H1 (cell line): ENCODE data around the gene SPOCK1. TPM values are rescaled to one million over a fixed set of nuclear protein-coding genes. Genes with fewer than 3 reads are reported as not detected.

Source experiments
- CTCF ChIA-PET: fragments of 300-600 bp; sonication (Branson Sonifier 250); formaldehyde crosslinking; loops from one replicate; lab custom pipeline; 2021; ENCODE audit not compliant: partially characterized antibody; lab: Charles Lee
- POLR2A ChIA-PET: fragments of 300-600 bp; sonication (Branson Sonifier 250); formaldehyde crosslinking; loops from one replicate; lab custom pipeline; 2021; ENCODE audit warnings: inconsistent platforms; ENCODE audit not compliant: partially characterized antibody; lab: Charles Lee
- DNase-seq, 2 experiments: peaks; one replicate each; pipeline versions ENCODE4 v3.0.0 to v3.0.0-alpha.2; 2010 to 2022; ENCODE audit warnings: low spot score in 2 of 2, low read depth in 1 of 2, mixed read lengths in 1 of 2
- FAIRE-seq: peaks from 2 replicates; lab custom pipeline; 2011; peaks lifted over from hg19 to GRCh38; lab: Jason Lieb, UNC
- H2AFZ ChIP-seq: 2 replicates; pipeline ENCODE4 v1.8.1; 2012; ENCODE audit warnings: low read length, inconsistent platforms
- H2AK5ac ChIP-seq: 2 replicates; pipeline ENCODE4 v1.6.1; 2013; ENCODE audit warnings: low read depth, low read length
- H2BK120ac ChIP-seq: replicated peaks from 2 replicates; pipeline ENCODE3; 2013; ENCODE audit warnings: low read depth, low read length, inconsistent platforms
- H2BK12ac ChIP-seq: 2 replicates; pipeline ENCODE4 v1.6.1; 2013; ENCODE audit warnings: low read depth, low read length
- H2BK15ac ChIP-seq: 2 replicates; pipeline ENCODE4 v1.6.1; 2013; ENCODE audit warnings: low read length
- H2BK20ac ChIP-seq: 2 replicates; pipeline ENCODE4 v1.6.1; 2013; ENCODE audit warnings: low read length
- H2BK5ac ChIP-seq: 2 replicates; pipeline ENCODE4 v1.6.1; 2013; ENCODE audit warnings: low read depth, low read length
- H3K14ac ChIP-seq: 2 replicates; pipeline ENCODE4 v1.6.1; 2013; ENCODE audit warnings: inconsistent platforms; ENCODE audit not compliant: insufficient read length
- H3K18ac ChIP-seq: 2 replicates; pipeline ENCODE4 v1.6.1; 2013; ENCODE audit warnings: low read length; ENCODE audit errors: extremely low read depth
- H3K23ac ChIP-seq: 2 replicates; pipeline ENCODE4 v1.6.1; 2013; ENCODE audit warnings: inconsistent platforms; ENCODE audit not compliant: insufficient read length
- H3K23me2 ChIP-seq: 2 replicates; pipeline ENCODE4 v1.6.1; 2013; ENCODE audit warnings: low read depth, low read length
- H3K27ac ChIP-seq: 2 replicates; pipeline ENCODE4 v1.6.1; 2011; ENCODE audit warnings: low read depth, low read length, inconsistent platforms
- H3K27me3 ChIP-seq, 4 experiments: replicated peaks in 1 of 4; 1 replicate in 1 of 4; 2 replicates in 3 of 4; pipeline versions ENCODE4 v1.6.1 to v1.8.1; 2011 to 2013; ENCODE audit warnings: low read length in 3 of 4, mild to moderate bottlenecking in 3 of 4, inconsistent platforms in 2 of 4, mixed read lengths in 2 of 4, moderate library complexity in 1 of 4; ENCODE audit not compliant: control insufficient read depth in 3 of 4, insufficient read depth in 3 of 4; ENCODE audit errors: extremely low read depth in 1 of 4
- H3K36me3 ChIP-seq, 4 experiments: 2 replicates each; pipeline versions ENCODE4 v1.6.1 to v1.8.1; 2011 to 2013; ENCODE audit warnings: mild to moderate bottlenecking in 4 of 4, low read length in 3 of 4, moderate library complexity in 2 of 4, control low read depth in 1 of 4, inconsistent platforms in 1 of 4; ENCODE audit not compliant: insufficient read depth in 4 of 4, control insufficient read depth in 2 of 4
- H3K4ac ChIP-seq: replicated peaks from 2 replicates; pipeline ENCODE3; 2013; ENCODE audit warnings: low read length, low read depth, mixed read lengths, inconsistent platforms; ENCODE audit not compliant: insufficient read length
- H3K4me1 ChIP-seq, 4 experiments: replicated peaks in 1 of 4; 1 replicate in 1 of 4; 2 replicates in 3 of 4; pipeline versions ENCODE4 v1.6.1 to v1.8.1; 2011 to 2013; ENCODE audit warnings: low read length in 3 of 4, inconsistent platforms in 2 of 4, mixed read lengths in 1 of 4; ENCODE audit not compliant: insufficient read depth in 4 of 4, control insufficient read depth in 3 of 4
- H3K4me2 ChIP-seq, 2 experiments: 2 replicates each; pipeline versions ENCODE4 v1.6.1 to v1.8.1; 2011 to 2013; ENCODE audit warnings: low read depth in 2 of 2, low read length in 2 of 2, control low read depth in 1 of 2, inconsistent platforms in 1 of 2, mild to moderate bottlenecking in 1 of 2; ENCODE audit not compliant: insufficient read depth in 1 of 2
- H3K4me3 ChIP-seq, 4 experiments: fragments of 200-600, 300-600 bp in 1 of 4; sonication (generic), shearing (Covaris generic), sonication (Bioruptor Twin) in 1 of 4; 2 replicates each; pipeline versions ENCODE4 v1.5.1 to v1.8.1; 2011 to 2016; ENCODE audit warnings: low read length in 4 of 4, low read depth in 3 of 4, control low read depth in 2 of 4, inconsistent platforms in 2 of 4, mild to moderate bottlenecking in 2 of 4, mixed read lengths in 1 of 4, moderate library complexity in 1 of 4; ENCODE audit not compliant: insufficient read depth in 2 of 4; ENCODE audit errors: extremely low read depth in 1 of 4
- H3K56ac ChIP-seq: replicated peaks from 2 replicates; pipeline ENCODE3; 2013; ENCODE audit warnings: low read depth, mild to moderate bottlenecking, mixed read lengths, low read length, inconsistent platforms; ENCODE audit not compliant: insufficient read length
- H3K79me1 ChIP-seq: 2 replicates; pipeline ENCODE4 v1.6.1; 2013; ENCODE audit warnings: low read depth, low read length, control low read depth
- H3K79me2 ChIP-seq, 2 experiments: 2 replicates each; pipeline versions ENCODE4 v1.6.1 to v1.8.1; 2012 to 2013; ENCODE audit warnings: low read length in 2 of 2, mild to moderate bottlenecking in 2 of 2, inconsistent platforms in 1 of 2; ENCODE audit not compliant: insufficient read depth in 2 of 2, control insufficient read depth in 1 of 2
- H3K9ac ChIP-seq, 4 experiments: replicated peaks in 1 of 4; 1 replicate in 1 of 4; 2 replicates in 3 of 4; pipeline versions ENCODE4 v1.6.1 to v1.8.1; 2011 to 2013; ENCODE audit warnings: low read depth in 3 of 4, low read length in 3 of 4, control low read depth in 2 of 4, mild to moderate bottlenecking in 2 of 4, moderate library complexity in 2 of 4, inconsistent platforms in 1 of 4; ENCODE audit errors: extremely low read depth in 1 of 4
- H3K9me3 ChIP-seq, 2 experiments: 2 replicates each; pipeline versions ENCODE4 v1.6.1 to v1.8.1; 2012 to 2013; ENCODE audit warnings: mild to moderate bottlenecking in 2 of 2, moderate library complexity in 2 of 2, control low read depth in 1 of 2, inconsistent platforms in 1 of 2, low read depth in 1 of 2, low read length in 1 of 2, mixed read lengths in 1 of 2; ENCODE audit not compliant: insufficient read depth in 2 of 2
- H4K20me1 ChIP-seq, 2 experiments: replicated peaks in 1 of 2; 2 replicates each; pipeline versions ENCODE3 to v1.8.1; 2011 to 2013; ENCODE audit warnings: inconsistent platforms in 2 of 2, low read length in 2 of 2, mild to moderate bottlenecking in 1 of 2; ENCODE audit not compliant: insufficient read depth in 2 of 2, control insufficient read depth in 1 of 2
- H4K5ac ChIP-seq: 2 replicates; pipeline ENCODE4 v1.6.1; 2013; ENCODE audit warnings: low read length, low read depth, mixed read lengths, inconsistent platforms; ENCODE audit not compliant: insufficient read length
- H4K8ac ChIP-seq: 2 replicates; pipeline ENCODE4 v1.8.0; 2013; ENCODE audit warnings: mild to moderate bottlenecking, moderate library complexity, low read length, inconsistent platforms; ENCODE audit not compliant: insufficient read depth; ENCODE audit errors: extremely low read depth
- H4K91ac ChIP-seq: replicated peaks from 2 replicates; pipeline ENCODE3; 2013; ENCODE audit warnings: low read length, mixed read lengths, inconsistent platforms; ENCODE audit not compliant: insufficient read length
- BCL11A ChIP-seq, 2 experiments: IDR thresholded peaks; one replicate each; pipeline ENCODE4 v1.6.1; 2011; ENCODE audit warnings: low read depth in 2 of 2, low read length in 2 of 2, mild to moderate bottlenecking in 2 of 2
- BRCA1 ChIP-seq: IDR thresholded peaks from 2 replicates; pipeline ENCODE4 v1.6.1; 2012; ENCODE audit warnings: low read depth, low read length, improper control_type of control experiment
- CBX8 ChIP-seq: fragments of 300-800, 300-1000 bp; sonication (generic); IDR thresholded peaks from 2 replicates; pipeline ENCODE4 v1.7.1; 2016; ENCODE audit warnings: low read depth, low read length, borderline replicate concordance
- CEBPB ChIP-seq: IDR thresholded peaks from 2 replicates; pipeline ENCODE4 v1.6.1; 2012; ENCODE audit warnings: low read depth, low read length
- CHD1 ChIP-seq: IDR thresholded peaks from 2 replicates; pipeline ENCODE4 v1.6.1; 2012; ENCODE audit warnings: low read depth, low read length, improper control_type of control experiment
- CREB1 ChIP-seq: IDR thresholded peaks from 2 replicates; pipeline ENCODE4 v1.6.1; 2012; ENCODE audit warnings: inconsistent platforms
- CTBP2 ChIP-seq: IDR thresholded peaks from 2 replicates; pipeline ENCODE4 v1.7.0; 2011; ENCODE audit warnings: borderline replicate concordance, mild to moderate bottlenecking, moderate library complexity, mixed read lengths, low read length; ENCODE audit not compliant: insufficient read depth, insufficient read length
- JUN ChIP-seq: IDR thresholded peaks from 2 replicates; pipeline ENCODE4 v1.6.1; 2011; ENCODE audit warnings: low read depth, mild to moderate bottlenecking, improper control_type of control experiment, low read length
- MAFK ChIP-seq: IDR thresholded peaks from 2 replicates; pipeline ENCODE4 v1.6.1; 2012; ENCODE audit warnings: low read depth, mild to moderate bottlenecking, improper control_type of control experiment, low read length
- POU5F1 ChIP-seq: IDR thresholded peaks from 2 replicates; pipeline ENCODE4 v1.6.1; 2011; ENCODE audit warnings: low read depth, mild to moderate bottlenecking, low read length, moderate library complexity
- RAD21 ChIP-seq, 2 experiments: IDR thresholded peaks in 1 of 2; conservative IDR thresholded peaks in 1 of 2; 2 replicates each; pipeline ENCODE4 v1.6.1; 2011; ENCODE audit warnings: low read depth in 2 of 2, low read length in 2 of 2, improper control_type of control experiment in 1 of 2, inconsistent platforms in 1 of 2, mild to moderate bottlenecking in 1 of 2, moderate library complexity in 1 of 2
- SRF ChIP-seq: IDR thresholded peaks from 2 replicates; pipeline ENCODE4 v1.6.1; 2011; ENCODE audit warnings: mild to moderate bottlenecking, low read depth, low read length, moderate library complexity
- ZNF274 ChIP-seq: IDR thresholded peaks from 2 replicates; pipeline ENCODE4 v1.7.0; 2012; ENCODE audit warnings: low read length, borderline replicate concordance; ENCODE audit errors: extremely low read depth
- WGBS, 2 experiments: shearing (Covaris generic) in 1 of 2; methylation state at CpG; one replicate each; pipeline versions ENCODE4 v1.1.6 to v1.1.7; 2013 to 2015; ENCODE audit warnings: low lambda C conversion rate in 2 of 2, mixed read lengths in 2 of 2, inconsistent platforms in 1 of 2, low coverage in 1 of 2, missing lambda C conversion rate in 1 of 2; ENCODE audit not compliant: insufficient replicate concordance in 2 of 2, insufficient coverage in 1 of 2, insufficient read length in 1 of 2; ENCODE audit errors: extremely low coverage in 1 of 2, missing lambda C conversion rate in 1 of 2; 5-methylcytosine and 5-hydroxymethylcytosine counted together
- polyA plus RNA-seq, 7 experiments: library from polyadenylated mRNA; depleted of rRNA in 3 of 7; stranded (reverse) in 5 of 7; unstranded in 2 of 7; fragments of >200 nt in 5 of 7; fragments of 200-250 nt in 2 of 7; gene quantifications; 1 replicate in 5 of 7; 2 replicates in 1 of 7; 4 replicates in 1 of 7; pipeline versions ENCODE4 v1.2.1 to v1.2.3, GENCODE V29; 2011 to 2013; ENCODE audit warnings: missing spikeins in 2 of 7, mixed read lengths in 2 of 7
- total RNA-seq: library from RNA; stranded (reverse); fragmentation: NEBNext Ultra II Directional; extraction: Animal tissue kit (Norgen Biotek cat#: 25700); gene quantifications from 2 replicates; pipeline ENCODE4 v1.2.1, GENCODE V29; 2021
- TF ChIP-seq, protein P1 (sequence below): IDR thresholded peaks from 2 replicates; pipeline ENCODE4 v1.6.1; 2012; ENCODE audit warnings: inconsistent platforms
- TF ChIP-seq, protein P2 (sequence below): IDR thresholded peaks from 2 replicates; pipeline ENCODE4 v1.6.1; 2012; ENCODE audit warnings: inconsistent platforms

Gene SPOCK1
- total and polyA plus RNA-seq, 2 of the 8 experiments (the other 6 are each of a cell fraction or from before 2014, with no cell fraction given) = 6.9 to 18.1 TPM

DNA sequence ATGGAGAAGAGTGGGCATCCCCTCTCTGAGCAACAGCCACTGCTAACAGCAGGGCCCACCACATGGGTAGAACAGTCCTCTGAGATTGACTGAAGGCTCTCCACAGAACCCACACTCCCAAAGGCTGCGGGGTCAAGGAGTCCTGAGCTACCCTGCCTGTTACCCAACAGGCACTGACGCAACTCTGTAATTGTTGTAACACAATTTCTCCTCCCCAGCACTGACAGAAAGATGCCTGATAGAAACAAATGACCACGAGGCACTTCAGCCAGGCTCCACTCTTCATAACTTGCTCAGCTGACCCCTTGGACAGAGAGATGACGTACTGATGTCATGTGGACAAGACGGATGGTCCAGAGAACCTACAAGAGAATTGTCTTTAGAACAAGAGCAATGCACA, 220.7 kb downstream of the SPOCK1 start:
- DNase-seq (no peak), FAIRE-seq (no peak)
- H4K5ac ChIP-seq = no peak overlapping the region
- H3K9me3 ChIP-seq = no peaks in the 10 kb centered on the region
- H2BK15ac ChIP-seq = no peak overlapping the region
- H2BK5ac ChIP-seq = no peak overlapping the region
- H3K18ac ChIP-seq = no peak overlapping the region
- H2BK120ac ChIP-seq = no peak overlapping the region
- H2AK5ac ChIP-seq = no peak overlapping the region
- H3K56ac ChIP-seq = no peak overlapping the region
- H3K4me3 ChIP-seq = no peak overlapping the region
- no peaks in the 10 kb centered on the region for H3K4me1 ChIP-seq
- no peak overlapping the region for H2BK20ac ChIP-seq
- WGBS, 2 experiments = 91% methylated on average over 5 of the region's 5 CpGs; no CpG with 5 or more reads in 1 of the 2 experiments
- H4K8ac ChIP-seq = no peak overlapping the region
- no peak overlapping the region for H3K4me2 ChIP-seq
- H3K79me2 ChIP-seq = no peaks in the 10 kb centered on the region
- no peaks in the 10 kb centered on the region for H3K36me3 ChIP-seq
- no peak overlapping the region for H3K27ac ChIP-seq
- H3K14ac ChIP-seq = no peak overlapping the region
- H3K4ac ChIP-seq = no peak overlapping the region
- H3K79me1 ChIP-seq = no peaks in the 10 kb centered on the region
- no peaks in the 10 kb centered on the region for H4K20me1 ChIP-seq
- no peak overlapping the region for H3K23ac ChIP-seq
- H3K27me3 ChIP-seq = no peaks in the 10 kb centered on the region
- no peak overlapping the region for H2AFZ ChIP-seq
- no peak overlapping the region for H3K9ac ChIP-seq
- CTCF ChIA-PET = no interaction called here
- no peak overlapping the region for H4K91ac ChIP-seq
- POLR2A ChIA-PET = no interaction called here
- no peaks in the 10 kb centered on the region for H3K23me2 ChIP-seq
- no peak overlapping the region for H2BK12ac ChIP-seq
- TF ChIP-seq, protein P1, sequence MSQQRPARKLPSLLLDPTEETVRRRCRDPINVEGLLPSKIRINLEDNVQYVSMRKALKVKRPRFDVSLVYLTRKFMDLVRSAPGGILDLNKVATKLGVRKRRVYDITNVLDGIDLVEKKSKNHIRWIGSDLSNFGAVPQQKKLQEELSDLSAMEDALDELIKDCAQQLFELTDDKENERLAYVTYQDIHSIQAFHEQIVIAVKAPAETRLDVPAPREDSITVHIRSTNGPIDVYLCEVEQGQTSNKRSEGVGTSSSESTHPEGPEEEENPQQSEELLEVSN = no peak
- TF ChIP-seq MAFK (no peak), ZNF274 (no peak), CREB1 (no peak), POU5F1 (no peak), CTBP2 (no peak), CHD1 (no peak), RAD21 (IDR thresholded peaks at IDR 0.05 in 1 of 2, conservative IDR thresholded peaks at IDR 0.05 in 1 of 2; ENCODE audit: low read depth in 2 of 2, low read length in 2 of 2) (no peak), BCL11A (IDR thresholded peaks at IDR 0.05; ENCODE audit: low read depth in 2 of 2, low read length in 2 of 2) (no peak), CBX8 (no peak), SRF (no peak), JUN (no peak), CEBPB (no peak), BRCA1 (no peak)
- TF ChIP-seq, protein P2, sequence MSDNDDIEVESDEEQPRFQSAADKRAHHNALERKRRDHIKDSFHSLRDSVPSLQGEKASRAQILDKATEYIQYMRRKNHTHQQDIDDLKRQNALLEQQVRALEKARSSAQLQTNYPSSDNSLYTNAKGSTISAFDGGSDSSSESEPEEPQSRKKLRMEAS = no peak
